ENCODE measurements around the gene MCF2.

DNA sequence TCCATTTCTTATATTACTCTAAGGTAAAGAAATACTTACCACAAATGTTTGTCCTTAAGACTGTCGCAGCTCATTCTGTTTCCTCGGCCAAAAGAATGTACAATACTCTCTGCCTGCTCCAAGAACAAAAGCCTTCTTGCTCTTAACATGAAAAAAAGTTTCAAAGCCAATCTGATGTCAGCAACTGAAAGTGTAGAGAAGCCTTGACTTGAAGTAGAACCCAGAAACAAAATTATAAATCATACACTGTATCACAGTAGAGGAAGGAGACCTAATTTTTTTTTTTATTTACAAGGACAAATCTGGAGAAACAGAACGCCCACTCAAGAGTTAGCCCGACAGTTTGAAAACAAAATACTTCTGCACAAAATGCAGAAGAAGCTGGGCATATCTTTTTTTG lies at the start of gene MCF2:
- TF ChIP-seq POLR2A (IDR thresholded peaks at IDR 0.05) = no peak
- TF ChIP-seq, protein P1, sequence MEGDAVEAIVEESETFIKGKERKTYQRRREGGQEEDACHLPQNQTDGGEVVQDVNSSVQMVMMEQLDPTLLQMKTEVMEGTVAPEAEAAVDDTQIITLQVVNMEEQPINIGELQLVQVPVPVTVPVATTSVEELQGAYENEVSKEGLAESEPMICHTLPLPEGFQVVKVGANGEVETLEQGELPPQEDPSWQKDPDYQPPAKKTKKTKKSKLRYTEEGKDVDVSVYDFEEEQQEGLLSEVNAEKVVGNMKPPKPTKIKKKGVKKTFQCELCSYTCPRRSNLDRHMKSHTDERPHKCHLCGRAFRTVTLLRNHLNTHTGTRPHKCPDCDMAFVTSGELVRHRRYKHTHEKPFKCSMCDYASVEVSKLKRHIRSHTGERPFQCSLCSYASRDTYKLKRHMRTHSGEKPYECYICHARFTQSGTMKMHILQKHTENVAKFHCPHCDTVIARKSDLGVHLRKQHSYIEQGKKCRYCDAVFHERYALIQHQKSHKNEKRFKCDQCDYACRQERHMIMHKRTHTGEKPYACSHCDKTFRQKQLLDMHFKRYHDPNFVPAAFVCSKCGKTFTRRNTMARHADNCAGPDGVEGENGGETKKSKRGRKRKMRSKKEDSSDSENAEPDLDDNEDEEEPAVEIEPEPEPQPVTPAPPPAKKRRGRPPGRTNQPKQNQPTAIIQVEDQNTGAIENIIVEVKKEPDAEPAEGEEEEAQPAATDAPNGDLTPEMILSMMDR (IDR thresholded peaks at IDR 0.05 in 8 of 11, conservative IDR thresholded peaks at IDR 0.05 in 3 of 11) = no peak
